Naive thymus-derived CD8-positive, alpha-beta T cell (primary cell): ENCODE results near the gene HMMR. TPM values are rescaled to one million over a fixed set of nuclear protein-coding genes. Genes with fewer than 3 reads are reported as not detected.

Source experiments
- ATAC-seq, 2 donors: fragments of 150-1000 bp; cut with Tn5 transposase in 1 of 2; sonication (Bioruptor Pico), chemical (Tn5 transposase) in 1 of 2; 1 replicate in 1 of 2; 2 replicates in 1 of 2; pipeline ENCODE4 v1.10.0; 2021; ENCODE audit warnings: mild to moderate bottlenecking in 2 of 2, moderate library complexity in 2 of 2
- POLR2A ChIA-PET: fragments of 350-600 bp; sonication (Branson Sonifier 250); formaldehyde crosslinking; loops from one replicate; lab custom pipeline; 2021; ENCODE audit warnings: antibody characterized with exemption; lab: Charles Lee
- DNase-seq, 10 donors: peaks; one replicate each; pipeline versions ENCODE4 v3.0.0 to v3.0.0-alpha.2; 2020 to 2022
- H3K27ac Mint-ChIP-seq, 10 donors: one replicate each; pipeline ENCODE4 v1.8.0; 2020 to 2022; ENCODE audit warnings: mild to moderate bottlenecking in 10 of 10, mixed read lengths in 10 of 10, moderate library complexity in 4 of 10, inconsistent platforms in 1 of 10
- H3K27me3 Mint-ChIP-seq, 5 donors: one replicate each; pipeline ENCODE4 v1.8.0; 2021 to 2022; ENCODE audit warnings: mixed read lengths in 5 of 5
- H3K36me3 Mint-ChIP-seq, 3 donors: one replicate each; pipeline ENCODE4 v1.8.0; 2020 to 2022; ENCODE audit warnings: mixed read lengths in 3 of 3, mild to moderate bottlenecking in 2 of 3, inconsistent platforms in 1 of 3
- H3K4me1 Mint-ChIP-seq, 4 donors: one replicate each; pipeline ENCODE4 v1.8.0; 2021 to 2022; ENCODE audit warnings: mixed read lengths in 4 of 4
- H3K4me3 Mint-ChIP-seq, 10 donors: one replicate each; pipeline ENCODE4 v1.8.0; 2020 to 2022; ENCODE audit warnings: mild to moderate bottlenecking in 10 of 10, mixed read lengths in 10 of 10, moderate library complexity in 6 of 10, inconsistent platforms in 1 of 10
- H3K9me3 Mint-ChIP-seq, 9 donors: one replicate each; pipeline ENCODE4 v1.8.0; 2020 to 2022; ENCODE audit warnings: mixed read lengths in 9 of 9, mild to moderate bottlenecking in 3 of 9, inconsistent platforms in 1 of 9, moderate library complexity in 1 of 9
- polyA plus RNA-seq, 3 donors: library from polyadenylated mRNA; unstranded; fragments of 300-500 nt; fragmentation: Illumina TruSeq; gene quantifications; one replicate each; pipeline ENCODE4 v1.2.3, GENCODE V29; 2021
- total RNA-seq, 8 experiments: library from RNA in 2 of 8; stranded (reverse) in 2 of 8; gene quantifications; one replicate each; pipeline ENCODE4 v1.2.3 and lab custom pipeline; 2021 to 2026

Gene HMMR
- total and polyA plus RNA-seq, 5 experiments from 2014 or later, result 0.28 to 0.47 (median 0.42) TPM; not detected in 2

GRCh38 chr5:163459462-163459818 is 992 bp upstream of the HMMR start:
- H3K4me3 Mint-ChIP-seq, result peak overlapping the region; percentile 92 to 98 (median 98)
- H3K27ac Mint-ChIP-seq, result peak overlapping the region; percentile 99 to 100 (median 99)
- no peaks in the 10 kb centered on the region for H3K9me3 Mint-ChIP-seq
- POLR2A ChIA-PET, result interaction anchor here (0.8 to 6.7 kb wide), 6 partner anchors 10 to 45 kb away, joined by 3 to 178 read pairs (median 12); partner anchors contain the start of genes CCNG1 and MAT2B
- DNase-seq (peak in 1 of 10 donors; percentile 2), ATAC-seq (no peak)
- peaks cover 18 to 52% (median 41%) of the 10 kb centered on the region in 4 donors for H3K4me1 Mint-ChIP-seq
- H3K27me3 Mint-ChIP-seq, result peaks cover 0 to 3% (median 0%) of the 10 kb centered on the region in 5 donors
- peaks cover 0 to 28% (median 15%) of the 10 kb centered on the region in 3 donors for H3K36me3 Mint-ChIP-seq

- Mint-ChIP-seq H3K36me3 (peaks cover 0 to 23% (median 15%) of the 10 kb centered on the region in 3 donors), H3K27me3 (peaks cover 0 to 3% (median 0%) of the 10 kb centered on the region in 5 donors), H3K27ac (peak within 1 kb of the TSS; percentile 99 to 100 (median 99)), H3K4me3 (peak within 1 kb of the TSS; percentile 92 to 98 (median 98)), H3K4me1 (peaks cover 15 to 52% (median 38%) of the 10 kb centered on the region in 4 donors), H3K9me3 (no peaks in the 10 kb centered on the region)
- POLR2A ChIA-PET, result interaction anchor here (0.8 to 6.7 kb wide), 6 partner anchors 9 to 45 kb away, joined by 3 to 178 read pairs (median 12); partner anchors contain the start of genes CCNG1 and MAT2B
- peak; percentile 85 to 86 for ATAC-seq
- DNase-seq, result peak; percentile 91 to 100 (median 95)
Observed at GRCh38 chr5:163459819-163460561, 442 bp upstream of the HMMR start, which contains the start of gene NUDCD2. Gene NUDCD2, minus strand, starts transcription at chr5:163460102. Its CDS starts 52 bp downstream, at chr5:163460050.

DNA sequence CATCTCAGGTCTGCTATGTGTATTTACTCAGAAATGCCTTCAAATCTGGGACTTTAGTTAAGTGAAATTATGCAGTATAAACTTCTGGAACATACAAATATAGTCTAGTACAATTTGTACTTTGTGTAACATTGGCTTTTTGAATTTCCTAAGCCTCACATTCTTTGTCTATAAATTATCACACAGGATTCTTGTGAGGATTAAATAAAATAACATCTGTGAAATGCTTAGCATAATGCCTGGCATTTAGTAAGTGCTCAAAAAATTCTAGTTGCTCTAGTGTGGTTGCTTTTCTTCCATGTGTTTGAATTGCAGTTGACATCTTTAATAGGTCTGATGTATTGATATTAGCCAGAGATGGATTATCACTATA is 2.6 kb downstream of the HMMR start:
- Mint-ChIP-seq H3K27me3 (peaks cover 0 to 3% (median 0%) of the 10 kb centered on the region in 5 donors), H3K9me3 (no peaks in the 10 kb centered on the region), H3K36me3 (peaks cover 0 to 3% (median 0%) of the 10 kb centered on the region in 3 donors), H3K4me3 (no peak overlapping the region), H3K27ac (peak overlapping the region in 2 of 10 donors; percentile 30 to 99), H3K4me1 (peaks cover 8 to 38% (median 17%) of the 10 kb centered on the region in 4 donors)
- DNase-seq (no peak), ATAC-seq (no peak)
- POLR2A ChIA-PET, result interaction anchor here (1.1 to 6.7 kb wide), 2 partner anchors 25 to 42 kb away, joined by 4 to 178 read pairs; partner anchors contain the start of genes CCNG1 and MAT2B

GRCh38 chr5:163467682-163468081 is 7.2 kb downstream of the HMMR start:
- ATAC-seq, result no peak
- no peak for DNase-seq
- H3K36me3 Mint-ChIP-seq, result no peaks in the 10 kb centered on the region
- POLR2A ChIA-PET, result interaction anchor here (4.6 kb wide), 1 partner anchor 8 kb away, joined by 17 read pairs; the partner anchor contains the start of genes HMMR and NUDCD2
- H3K4me1 Mint-ChIP-seq, result peaks cover 0 to 2% (median 0%) of the 10 kb centered on the region in 4 donors
- no peaks in the 10 kb centered on the region for H3K9me3 Mint-ChIP-seq
- peak overlapping the region in 2 of 10 donors; percentile 27 to 32 for H3K27ac Mint-ChIP-seq
- no peak overlapping the region for H3K4me3 Mint-ChIP-seq
- no peaks in the 10 kb centered on the region for H3K27me3 Mint-ChIP-seq

DNA sequence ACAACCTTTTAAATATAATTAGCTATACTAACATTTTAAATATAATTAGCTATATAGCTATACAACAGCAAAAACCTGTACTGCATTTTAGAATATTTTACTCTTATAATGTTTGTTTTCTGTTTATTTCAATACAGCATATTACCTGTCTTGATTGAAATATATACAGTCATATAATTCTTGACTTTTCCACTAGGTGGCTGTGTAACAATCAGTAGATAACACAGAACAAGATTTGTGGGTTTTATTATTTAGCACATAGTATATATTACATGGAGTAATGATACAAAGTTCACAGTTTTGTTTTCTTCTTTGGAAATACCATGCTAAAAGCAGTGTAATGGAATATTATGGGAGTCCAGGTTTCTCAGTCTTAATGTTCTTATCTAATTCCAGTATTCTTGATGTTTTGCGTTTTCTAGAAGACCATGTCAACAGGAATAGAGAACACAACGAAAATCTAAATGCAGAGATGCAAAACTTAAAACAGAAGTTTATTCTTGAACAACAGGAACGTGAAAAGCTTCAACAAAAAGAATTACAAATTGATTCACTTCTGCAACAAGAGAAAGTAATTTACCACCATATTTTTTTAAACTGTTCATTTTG is 13.3 kb downstream of the HMMR start:
- peak overlapping the region in 1 of 10 donors; percentile 3 for H3K27ac Mint-ChIP-seq
- no peaks in the 10 kb centered on the region for H3K27me3 Mint-ChIP-seq
- H3K4me1 Mint-ChIP-seq, result no peaks in the 10 kb centered on the region
- DNase-seq, result peak in 3 of 10 donors; percentile 21 to 43 (median 43)
- H3K36me3 Mint-ChIP-seq, result no peaks in the 10 kb centered on the region
- POLR2A ChIA-PET, result interaction anchor here (1.6 kb wide), 2 partner anchors 29 to 32 kb away, joined by 4 to 6 read pairs; partner anchors contain the start of gene MAT2B
- ATAC-seq, result peak; percentile 52 to 82
- no peak overlapping the region for H3K4me3 Mint-ChIP-seq
- no peaks in the 10 kb centered on the region for H3K9me3 Mint-ChIP-seq

- H3K9me3 Mint-ChIP-seq, result no peaks in the 10 kb centered on the region
- POLR2A ChIA-PET, result interaction anchor here (1.1 kb wide), 2 partner anchors 30 to 38 kb away, joined by 3 to 4 read pairs; partner anchors contain the start of genes CCNG1 and MAT2B
- no peak overlapping the region for H3K27ac Mint-ChIP-seq
- H3K4me3 Mint-ChIP-seq, result no peak overlapping the region
- H3K27me3 Mint-ChIP-seq, result no peaks in the 10 kb centered on the region
- DNase-seq (no peak), ATAC-seq (no peak)
- no peaks in the 10 kb centered on the region for H3K4me1 Mint-ChIP-seq
- no peaks in the 10 kb centered on the region for H3K36me3 Mint-ChIP-seq
Observed at GRCh38 chr5:163475411-163475810, 15.0 kb downstream of the HMMR start.

DNA sequence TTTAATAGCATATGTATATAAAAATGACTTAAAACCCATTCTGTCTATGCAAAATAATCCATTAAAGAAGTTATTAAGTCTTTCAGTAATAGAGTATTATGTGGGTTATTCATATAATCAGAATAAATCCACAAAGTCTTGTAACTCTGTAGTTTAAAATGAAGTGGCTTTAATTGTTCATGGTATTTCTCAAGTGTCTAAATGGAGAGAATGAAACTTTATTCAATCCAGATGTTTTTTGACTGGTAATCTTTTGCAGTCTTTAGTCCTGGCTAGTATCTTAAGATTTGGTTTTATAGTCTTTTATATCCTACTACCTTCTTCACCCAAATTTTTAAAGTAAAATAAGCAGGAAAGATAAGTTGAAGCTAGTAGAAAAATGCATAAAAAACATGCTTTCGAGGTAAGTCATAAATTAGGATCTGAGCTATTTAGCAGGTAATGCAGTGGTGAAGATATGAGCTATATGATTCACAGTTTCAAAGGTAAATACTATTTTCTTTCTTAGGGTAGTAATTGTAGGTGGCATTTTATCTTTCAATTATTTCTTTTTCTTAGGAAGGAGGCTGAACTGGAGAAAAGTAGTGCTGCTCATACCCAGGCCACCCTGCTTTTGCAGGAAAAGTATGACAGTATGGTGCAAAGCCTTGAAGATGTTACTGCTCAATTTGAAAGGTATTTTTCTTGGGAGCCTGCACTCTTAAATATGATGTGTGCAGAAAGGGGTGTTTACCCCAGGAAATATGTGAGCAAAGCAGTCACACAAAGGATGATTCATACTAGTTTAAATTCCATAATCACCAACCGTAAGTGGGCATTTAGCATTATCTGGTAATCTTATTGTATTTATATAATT is 17.9 kb downstream of the HMMR start:
- POLR2A ChIA-PET, result no interaction called here
- Mint-ChIP-seq H3K27me3 (peaks cover 0 to 1% (median 0%) of the 10 kb centered on the region in 5 donors), H3K27ac (no peak overlapping the region), H3K9me3 (no peaks in the 10 kb centered on the region), H3K4me3 (peak overlapping the region in 1 of 10 donors; percentile 1), H3K4me1 (no peaks in the 10 kb centered on the region), H3K36me3 (no peaks in the 10 kb centered on the region)
- DNase-seq (no peak), ATAC-seq (no peak)

DNA sequence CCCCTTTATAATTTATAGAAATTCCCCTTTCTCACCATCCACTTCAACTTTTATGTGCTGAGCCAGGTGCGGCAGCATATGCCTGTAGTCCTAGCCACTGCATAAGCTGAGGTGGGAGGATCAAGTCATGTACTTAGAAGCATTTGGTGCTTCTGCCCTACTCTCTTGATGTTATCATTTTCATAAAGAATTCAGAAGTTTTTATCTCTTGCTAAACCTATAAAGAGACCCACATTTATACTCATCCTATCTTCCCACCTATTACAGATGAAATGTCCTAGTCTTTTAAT is 18.5 kb downstream of the HMMR start:
- DNase-seq (no peak), ATAC-seq (no peak)
- Mint-ChIP-seq H3K27ac (no peak overlapping the region), H3K36me3 (no peaks in the 10 kb centered on the region), H3K4me3 (no peak overlapping the region), H3K27me3 (peaks cover 0 to 1% (median 0%) of the 10 kb centered on the region in 5 donors), H3K4me1 (no peaks in the 10 kb centered on the region), H3K9me3 (no peaks in the 10 kb centered on the region)
- POLR2A ChIA-PET, result no interaction called here

- Mint-ChIP-seq H3K27me3 (no peaks in the 10 kb centered on the region), H3K9me3 (no peaks in the 10 kb centered on the region), H3K4me3 (no peak overlapping the region), H3K4me1 (no peaks in the 10 kb centered on the region), H3K27ac (peak overlapping the region in 2 of 10 donors; percentile 31 to 40), H3K36me3 (no peaks in the 10 kb centered on the region)
- ATAC-seq (peak; percentile 49 to 72), DNase-seq (peak in 2 of 10 donors; percentile 10 to 16)
- POLR2A ChIA-PET, result interaction anchor here (2.0 kb wide), 1 partner anchor 16 kb away, joined by 5 read pairs; the partner anchor contains the start of gene MAT2B
Observed at GRCh38 chr5:163489055-163489744, 28.8 kb downstream of the HMMR start.

DNA sequence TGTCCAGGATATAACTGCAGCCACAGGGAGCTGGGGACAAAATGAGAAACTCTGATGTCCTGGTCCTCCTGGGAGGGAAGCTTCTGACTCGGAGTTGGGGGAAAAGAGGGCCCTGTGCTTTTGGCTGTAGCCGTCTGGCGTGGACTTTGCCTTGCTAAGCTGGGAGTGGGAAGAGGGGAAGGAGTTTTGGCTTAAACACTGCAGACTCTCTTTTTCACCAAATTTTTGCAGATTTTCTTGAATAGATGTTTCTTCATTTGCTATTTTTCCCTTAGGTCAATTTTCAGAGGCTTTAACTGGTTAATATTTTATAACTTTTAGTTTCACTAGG is 29.3 kb downstream of the HMMR start:
- Mint-ChIP-seq H3K36me3 (no peaks in the 10 kb centered on the region), H3K9me3 (no peaks in the 10 kb centered on the region), H3K4me1 (no peaks in the 10 kb centered on the region), H3K27ac (no peak overlapping the region), H3K4me3 (no peak overlapping the region), H3K27me3 (no peaks in the 10 kb centered on the region)
- POLR2A ChIA-PET, result interaction anchor here (2.0 kb wide), 1 partner anchor 16 kb away, joined by 5 read pairs; the partner anchor contains the start of gene MAT2B
- ATAC-seq (no peak), DNase-seq (no peak)

- DNase-seq (no peak), ATAC-seq (no peak)
- POLR2A ChIA-PET, result interaction anchor here (1.1 to 1.6 kb wide), 2 partner anchors 9 to 36 kb away, joined by 3 to 4 read pairs; partner anchors contain the start of genes HMMR, MAT2B and NUDCD2
- Mint-ChIP-seq H3K4me3 (no peak overlapping the region), H3K36me3 (no peaks in the 10 kb centered on the region), H3K9me3 (no peaks in the 10 kb centered on the region), H3K27me3 (peaks cover 0 to 2% (median 0%) of the 10 kb centered on the region in 5 donors), H3K27ac (no peak overlapping the region), H3K4me1 (no peaks in the 10 kb centered on the region)
Observed at GRCh38 chr5:163496286-163496685, 35.9 kb downstream of the HMMR start.
